ENCODE data around the gene SLCO4A1.

SLCO4A1 gene

GRCh38 chr20:62602550-62602949 lies 39.8 kb upstream of the SLCO4A1 start:
- intact Hi-C loops (cut with micrococcal nuclease), result no loop called here
- Mint-ChIP-seq H3K36me3 (ENCODE audit: low read depth) (no peaks in the 10 kb centered on the region), H3K4me3 (peak overlapping the region; percentile 72), H3K4me1 (ENCODE audit: low read depth) (peaks cover 97% of the 10 kb centered on the region), H3K27ac (peak overlapping the region; percentile 89), H3K27me3 (peaks cover 8% of the 10 kb centered on the region), H3K9me3 (no peaks in the 10 kb centered on the region)

DNA sequence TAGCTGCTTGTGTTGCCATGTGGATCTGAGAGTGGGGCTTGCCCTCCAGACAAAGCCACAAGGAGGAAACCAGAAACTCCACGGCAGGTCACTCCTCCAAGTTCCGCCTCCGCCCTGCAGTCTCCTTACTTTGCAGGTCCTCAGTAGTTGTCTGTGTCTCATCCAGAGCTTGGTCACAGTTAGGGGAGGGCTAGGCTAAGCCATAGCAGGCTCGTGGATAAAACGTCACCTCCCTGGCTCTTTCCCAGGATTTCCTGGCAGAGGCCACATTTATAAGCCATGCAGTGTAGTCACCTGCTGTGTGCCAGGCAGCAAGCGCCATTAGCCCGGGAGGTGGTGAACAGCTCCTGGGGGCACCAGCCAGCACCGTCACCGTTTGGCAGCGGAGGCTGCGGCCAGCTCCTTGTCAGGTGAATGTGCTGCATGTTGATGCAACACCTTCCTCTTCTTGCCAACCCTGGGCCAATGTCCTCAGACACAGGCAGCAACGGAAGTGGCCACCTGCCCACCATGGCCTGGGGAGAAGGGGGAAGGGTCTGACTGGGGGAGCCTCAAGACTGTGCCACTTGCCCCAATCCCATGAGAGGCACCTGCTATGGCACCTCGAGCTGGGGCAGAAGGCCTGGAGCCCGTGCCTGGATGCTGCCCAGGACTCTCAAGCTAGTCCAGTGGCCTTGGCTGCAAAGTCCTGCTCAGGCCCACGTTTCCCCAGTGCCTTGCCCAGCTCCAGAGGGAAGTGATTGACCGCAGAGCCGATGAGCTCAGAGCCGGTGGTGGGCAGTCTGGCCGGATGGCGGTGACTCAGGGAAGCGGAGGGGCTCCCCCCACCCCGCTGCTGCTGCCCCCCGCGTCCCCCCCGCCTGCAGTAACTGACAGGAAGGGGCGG lies 39.0 kb upstream of the SLCO4A1 start:
- intact Hi-C loops (cut with micrococcal nuclease), result no loop called here
- peak overlapping the region; percentile 89 for H3K27ac Mint-ChIP-seq
- peaks cover 1% of the 10 kb centered on the region for H3K27me3 Mint-ChIP-seq
- H3K4me1 Mint-ChIP-seq (ENCODE audit: low read depth), result peaks cover 95% of the 10 kb centered on the region
- peak overlapping the region; percentile 72 for H3K4me3 Mint-ChIP-seq
- no peaks in the 10 kb centered on the region for H3K9me3 Mint-ChIP-seq
- no peaks in the 10 kb centered on the region for H3K36me3 Mint-ChIP-seq (ENCODE audit: low read depth)

DNA sequence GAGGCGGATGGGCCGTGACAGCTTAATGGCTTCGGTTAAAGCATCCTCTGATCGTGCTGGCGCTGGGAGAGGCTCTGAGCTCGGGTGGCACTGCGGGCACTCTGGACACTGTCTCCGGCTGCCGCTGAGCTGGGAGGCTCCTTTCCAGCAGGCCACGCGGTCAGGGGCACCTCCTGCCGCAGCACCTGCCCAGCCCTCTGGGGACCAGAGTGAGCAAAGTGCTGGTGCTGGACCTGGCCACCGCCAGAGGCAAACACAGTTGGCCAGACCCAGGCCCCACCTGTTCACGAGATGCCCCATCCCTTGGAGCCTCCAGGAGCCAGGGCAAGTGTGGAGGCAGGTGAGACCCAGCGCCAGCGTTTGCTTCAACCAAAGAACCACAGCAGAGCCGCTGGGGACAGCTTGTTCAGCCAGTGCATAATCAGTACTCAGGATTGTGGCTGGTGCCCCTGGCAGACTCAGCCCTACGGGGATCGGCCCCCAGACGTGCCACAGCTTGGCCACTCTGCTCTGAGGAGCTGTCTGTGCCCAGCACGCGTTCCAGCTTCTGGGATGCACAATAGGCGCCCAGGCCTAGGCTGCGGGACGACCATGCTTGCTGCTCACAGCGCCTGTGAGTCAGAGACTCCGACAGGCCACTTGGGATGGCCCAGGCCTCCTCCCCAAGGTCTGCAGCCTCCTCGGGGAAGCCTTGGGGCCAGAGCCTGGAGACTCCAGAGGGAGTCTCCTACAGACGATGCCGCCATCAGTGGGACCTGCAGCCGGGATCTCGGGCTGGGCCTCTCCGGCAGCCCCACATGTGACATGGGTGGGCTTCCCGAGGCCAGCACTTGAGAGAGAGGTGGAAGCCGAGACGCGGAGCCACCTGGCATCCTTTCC lies 38.2 kb upstream of the SLCO4A1 start:
- peak overlapping the region; percentile 89 for H3K27ac Mint-ChIP-seq
- peak overlapping the region; percentile 17 for H3K4me3 Mint-ChIP-seq
- H3K36me3 Mint-ChIP-seq (ENCODE audit: low read depth), result no peaks in the 10 kb centered on the region
- no peaks in the 10 kb centered on the region for H3K27me3 Mint-ChIP-seq
- H3K9me3 Mint-ChIP-seq, result no peaks in the 10 kb centered on the region
- intact Hi-C loops (cut with micrococcal nuclease), result no loop called here
- peaks cover 88% of the 10 kb centered on the region for H3K4me1 Mint-ChIP-seq (ENCODE audit: low read depth)

DNA sequence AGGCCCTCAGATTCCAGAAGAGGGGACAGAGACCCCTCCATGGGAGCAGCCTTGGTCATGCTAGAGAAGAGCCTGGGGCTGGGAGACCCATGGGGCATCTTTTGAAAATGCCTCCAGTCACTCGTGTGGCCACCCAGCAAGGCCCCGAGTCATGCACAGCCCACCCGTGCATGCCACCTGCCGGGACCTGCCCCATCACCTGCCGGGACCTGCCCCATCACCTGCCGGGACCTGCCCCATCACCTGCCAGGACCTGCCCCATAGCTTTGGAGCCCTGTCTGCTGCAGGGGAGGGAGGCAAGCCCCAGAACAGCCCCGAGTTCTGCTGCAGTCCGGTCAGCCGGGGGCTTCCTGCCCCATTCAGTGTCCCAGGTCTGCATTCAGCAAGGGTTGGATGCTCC lies 37.5 kb upstream of the SLCO4A1 start:
- Mint-ChIP-seq H3K27me3 (no peaks in the 10 kb centered on the region), H3K9me3 (no peaks in the 10 kb centered on the region), H3K36me3 (ENCODE audit: low read depth) (no peaks in the 10 kb centered on the region), H3K27ac (no peak overlapping the region), H3K4me3 (no peak overlapping the region), H3K4me1 (ENCODE audit: low read depth) (peaks cover 88% of the 10 kb centered on the region)
- intact Hi-C loops (cut with micrococcal nuclease), result no loop called here

DNA sequence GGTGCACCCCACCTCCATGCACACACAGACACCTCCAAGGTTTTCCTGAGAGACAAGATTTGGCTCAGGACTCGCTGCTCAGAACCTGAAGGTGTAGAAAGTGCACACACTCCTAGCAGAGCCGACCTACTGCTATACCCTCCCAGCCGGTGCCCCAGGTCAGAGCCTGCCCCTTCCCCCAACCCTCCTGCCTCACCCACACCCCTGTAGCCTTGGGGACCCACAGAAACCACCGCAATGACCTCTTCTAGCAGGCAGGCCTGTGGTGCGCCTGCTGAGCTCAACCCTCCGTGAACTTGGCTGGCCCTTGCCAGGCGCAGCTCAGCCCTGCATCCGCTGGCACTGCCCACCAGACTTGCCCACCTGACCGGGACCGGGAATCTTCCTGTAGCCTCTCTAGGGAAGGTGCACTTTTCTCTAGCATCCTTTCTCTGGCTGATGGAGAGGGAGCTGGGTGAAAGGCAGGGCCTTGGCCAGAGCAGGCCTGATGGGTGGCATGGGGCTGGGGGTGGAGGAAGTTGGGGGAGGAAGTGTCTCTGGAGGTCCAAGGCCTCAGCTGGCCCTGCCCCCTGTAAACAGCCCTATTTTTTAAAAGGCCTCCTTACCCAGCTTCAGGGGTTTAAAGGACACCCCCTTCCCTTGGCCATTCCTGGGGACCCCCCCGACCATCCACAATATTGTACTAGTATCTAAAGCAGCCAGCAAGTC lies 36.9 kb upstream of the SLCO4A1 start:
- Mint-ChIP-seq H3K36me3 (ENCODE audit: low read depth) (no peaks in the 10 kb centered on the region), H3K9me3 (peaks cover 2% of the 10 kb centered on the region), H3K27me3 (peaks cover under 1% of the 10 kb centered on the region), H3K4me3 (no peak overlapping the region), H3K27ac (peak overlapping the region; percentile 73), H3K4me1 (ENCODE audit: low read depth) (peaks cover 88% of the 10 kb centered on the region)
- intact Hi-C loops (cut with micrococcal nuclease), result no loop called here

GRCh38 chr20:62606016-62606415 lies 36.3 kb upstream of the SLCO4A1 start:
- Mint-ChIP-seq H3K9me3 (peaks cover 9% of the 10 kb centered on the region), H3K27me3 (peaks cover 3% of the 10 kb centered on the region), H3K4me3 (no peak overlapping the region), H3K36me3 (ENCODE audit: low read depth) (no peaks in the 10 kb centered on the region), H3K4me1 (ENCODE audit: low read depth) (peaks cover 85% of the 10 kb centered on the region), H3K27ac (peak overlapping the region; percentile 73)
- intact Hi-C loops (cut with micrococcal nuclease), result no loop called here

DNA sequence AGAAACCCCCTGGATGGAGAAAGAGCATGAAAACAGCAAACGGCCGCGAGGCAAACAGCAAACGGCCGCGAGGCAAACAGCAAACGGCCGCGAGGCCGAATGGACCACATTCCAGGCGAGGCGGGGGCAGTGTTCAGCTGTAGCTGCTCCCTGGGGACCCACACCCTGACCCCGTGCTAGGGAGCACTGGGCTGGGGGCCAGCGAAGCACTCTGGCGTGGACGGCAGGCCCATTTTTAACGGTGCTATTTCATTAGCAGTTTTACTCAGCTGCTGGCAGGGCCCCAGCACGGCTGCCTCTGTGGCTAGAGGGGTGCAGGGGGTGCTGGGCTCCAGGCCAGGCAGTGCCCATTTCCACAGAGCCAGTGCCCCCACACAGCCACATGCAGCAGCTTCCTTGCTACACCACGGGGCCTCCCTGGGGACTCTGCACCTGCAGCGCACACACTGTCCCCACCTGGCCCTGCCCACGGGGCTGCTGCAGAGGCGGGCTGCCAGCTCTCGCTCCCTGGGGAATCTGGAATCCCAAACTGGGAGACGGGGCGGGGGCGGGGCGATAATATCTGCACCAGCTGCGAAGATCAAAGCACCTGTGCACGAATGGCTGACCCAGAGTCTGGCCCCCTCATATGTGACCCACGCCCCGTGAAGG lies 35.6 kb upstream of the SLCO4A1 start:
- peak overlapping the region; percentile 73 for H3K27ac Mint-ChIP-seq
- H3K4me3 Mint-ChIP-seq, result no peak overlapping the region
- H3K36me3 Mint-ChIP-seq (ENCODE audit: low read depth), result no peaks in the 10 kb centered on the region
- peaks cover 11% of the 10 kb centered on the region for H3K9me3 Mint-ChIP-seq
- H3K4me1 Mint-ChIP-seq (ENCODE audit: low read depth), result peaks cover 78% of the 10 kb centered on the region
- intact Hi-C loops (cut with micrococcal nuclease), result no loop called here
- peaks cover 3% of the 10 kb centered on the region for H3K27me3 Mint-ChIP-seq

DNA sequence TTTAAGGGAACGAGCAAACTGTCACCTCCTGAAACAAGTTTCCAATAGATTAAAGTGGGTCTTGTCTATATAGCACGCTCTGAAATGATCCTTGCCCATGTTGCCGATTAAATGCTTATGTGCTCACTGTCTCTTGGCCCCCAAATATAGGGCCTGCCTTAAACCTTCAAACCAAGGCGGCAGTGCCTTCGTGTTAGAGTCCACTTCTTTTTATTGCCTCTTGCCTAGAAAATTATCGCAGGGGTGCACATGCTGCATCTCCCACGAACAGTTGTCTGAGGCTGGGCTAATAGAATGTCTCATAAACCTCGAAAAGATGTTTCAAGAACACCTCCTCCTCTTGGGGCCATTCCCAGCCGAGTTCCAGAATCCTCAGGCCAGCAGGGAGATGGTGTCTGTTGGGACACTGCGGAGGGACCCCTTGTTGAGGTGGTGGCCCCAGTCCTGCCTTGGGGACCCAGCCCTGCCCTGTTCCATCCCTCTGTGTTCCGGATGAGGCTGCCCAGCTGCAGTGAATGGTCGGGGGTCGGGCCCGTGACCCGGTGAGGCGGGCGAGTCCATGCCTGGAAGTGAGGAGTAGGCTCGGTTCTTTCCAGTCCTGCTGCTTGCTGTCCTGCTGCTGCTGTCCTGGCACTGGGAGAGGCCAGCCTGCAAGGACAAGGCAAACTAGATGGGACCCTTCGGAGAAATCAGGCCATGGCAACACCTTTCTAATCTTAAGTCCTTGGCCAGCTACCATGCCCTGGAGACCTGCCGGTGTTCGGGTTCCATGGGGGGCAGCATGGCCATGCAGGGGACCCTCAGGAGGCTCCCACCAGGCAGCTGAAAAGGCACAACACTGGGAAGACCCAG lies 34.7 kb upstream of the SLCO4A1 start:
- Mint-ChIP-seq H3K9me3 (peaks cover 11% of the 10 kb centered on the region), H3K36me3 (ENCODE audit: low read depth) (no peaks in the 10 kb centered on the region), H3K4me1 (ENCODE audit: low read depth) (peaks cover 69% of the 10 kb centered on the region), H3K27me3 (peaks cover 3% of the 10 kb centered on the region), H3K4me3 (no peak overlapping the region), H3K27ac (no peak overlapping the region)
- intact Hi-C loops (cut with micrococcal nuclease), result no loop called here

DNA sequence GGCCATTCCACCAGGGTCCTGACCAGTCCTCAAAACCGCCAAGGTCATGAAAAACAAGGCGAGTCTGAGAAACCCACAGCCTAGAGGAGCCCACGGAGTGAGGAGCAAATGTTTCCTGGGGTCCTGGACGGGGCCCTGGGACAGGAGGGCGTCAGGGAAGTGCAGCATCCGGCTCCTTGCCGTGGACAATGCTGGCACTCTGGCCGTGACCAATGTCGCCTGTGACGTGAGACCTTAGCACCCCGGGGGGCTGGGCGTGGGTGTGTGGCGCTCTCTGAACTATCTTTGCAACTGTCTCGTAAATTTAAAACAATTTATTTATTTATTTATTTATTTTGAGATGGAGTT lies 34.1 kb upstream of the SLCO4A1 start:
- Mint-ChIP-seq H3K27me3 (peaks cover 3% of the 10 kb centered on the region), H3K9me3 (peaks cover 11% of the 10 kb centered on the region), H3K27ac (no peak overlapping the region), H3K36me3 (ENCODE audit: low read depth) (no peaks in the 10 kb centered on the region), H3K4me1 (ENCODE audit: low read depth) (peaks cover 63% of the 10 kb centered on the region), H3K4me3 (no peak overlapping the region)
- intact Hi-C loops (cut with micrococcal nuclease), result no loop called here

DNA sequence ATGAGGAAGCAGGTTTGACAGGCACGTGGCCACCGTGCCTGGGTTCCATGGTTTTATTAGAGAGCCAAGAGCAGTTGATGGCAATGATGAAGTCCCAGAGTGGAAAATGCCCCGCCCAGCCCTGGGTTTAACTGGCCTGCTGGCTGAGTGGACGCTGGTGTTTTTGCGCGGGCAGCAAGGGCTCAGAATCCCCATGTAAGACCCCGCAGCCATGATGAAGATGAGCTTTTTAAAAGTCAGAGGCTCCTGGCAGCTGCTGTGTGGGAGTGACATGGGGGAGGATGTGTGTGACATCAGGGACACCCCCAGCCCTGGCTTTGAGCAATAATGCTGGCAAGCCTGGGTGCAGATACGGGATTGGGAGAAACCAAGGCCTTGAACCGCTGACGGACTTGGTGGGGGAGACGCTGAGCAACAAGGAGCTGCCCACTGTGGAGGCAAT lies 33.0 kb upstream of the SLCO4A1 start:
- Mint-ChIP-seq H3K36me3 (ENCODE audit: low read depth) (no peaks in the 10 kb centered on the region), H3K4me1 (ENCODE audit: low read depth) (peaks cover 58% of the 10 kb centered on the region), H3K27ac (no peak overlapping the region), H3K9me3 (peaks cover 11% of the 10 kb centered on the region), H3K4me3 (no peak overlapping the region), H3K27me3 (peaks cover 3% of the 10 kb centered on the region)
- intact Hi-C loops (cut with micrococcal nuclease), result no loop called here

DNA sequence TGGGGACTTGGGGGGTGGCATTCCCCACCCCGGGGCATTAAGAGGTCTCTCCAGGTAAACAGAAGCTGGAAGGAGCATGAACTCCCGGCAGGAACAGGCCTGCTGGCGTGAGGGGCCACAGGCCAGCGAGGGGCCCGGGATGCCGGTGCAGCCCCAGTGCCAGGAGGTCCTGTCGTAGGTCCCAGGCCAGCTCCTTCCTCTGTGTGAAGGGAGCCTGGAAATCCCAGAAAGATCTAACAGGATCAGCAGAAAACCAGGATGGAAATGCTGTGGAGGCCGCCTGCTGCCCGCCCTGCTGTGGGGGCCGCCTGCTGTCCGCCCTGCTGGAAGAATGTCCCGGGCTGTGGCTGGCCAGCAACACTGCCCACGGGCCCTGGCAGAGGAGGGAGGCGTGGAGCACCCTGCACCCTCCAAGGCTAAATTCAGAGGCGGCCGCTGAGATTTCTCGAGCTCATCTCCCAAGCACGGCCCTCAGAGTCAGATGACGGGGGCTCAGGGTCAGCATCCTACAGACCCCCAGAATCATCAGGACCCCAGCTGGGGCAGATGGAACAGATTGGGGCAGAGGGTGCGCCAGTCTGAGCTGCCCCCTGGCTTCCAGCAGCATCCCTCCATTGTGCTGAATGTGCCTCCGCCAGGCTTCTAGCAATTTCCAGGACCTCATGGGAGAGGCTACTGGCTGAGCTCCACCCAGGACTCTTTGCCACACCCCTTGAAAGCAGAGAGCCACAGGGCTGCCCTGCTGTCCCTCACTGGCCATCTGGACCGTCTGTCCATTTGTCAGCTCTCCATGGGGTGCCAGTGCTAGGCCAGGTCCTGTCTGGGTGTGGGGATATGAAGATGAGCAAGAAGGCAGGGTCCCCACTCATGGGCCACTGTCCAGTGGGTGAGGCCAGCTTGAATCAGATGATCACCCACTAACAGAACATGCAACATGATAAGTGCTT lies 32.2 kb upstream of the SLCO4A1 start:
- intact Hi-C loops (cut with micrococcal nuclease), result no loop called here
- Mint-ChIP-seq H3K9me3 (peaks cover 11% of the 10 kb centered on the region), H3K4me1 (ENCODE audit: low read depth) (peaks cover 55% of the 10 kb centered on the region), H3K27ac (no peak overlapping the region), H3K36me3 (ENCODE audit: low read depth) (no peaks in the 10 kb centered on the region), H3K27me3 (peaks cover 3% of the 10 kb centered on the region), H3K4me3 (no peak overlapping the region)

DNA sequence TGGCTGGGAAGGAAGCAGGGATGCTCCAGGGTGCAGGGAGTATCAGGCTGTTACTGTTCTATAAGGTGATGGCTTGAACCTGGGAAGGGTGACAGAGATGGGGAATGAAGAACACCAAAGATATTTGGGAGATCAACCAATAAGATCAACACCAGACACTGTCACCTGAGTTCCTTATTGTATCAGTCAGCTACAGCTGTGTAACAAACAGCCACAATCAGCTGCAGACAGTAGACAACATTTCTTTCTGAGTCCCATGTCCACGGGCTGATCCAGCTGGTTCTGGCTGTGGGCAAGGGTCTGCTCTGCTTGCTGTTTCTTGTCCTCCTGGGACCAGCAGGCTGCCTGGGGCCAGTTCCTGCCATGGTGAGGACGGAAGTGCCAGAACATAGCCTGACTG lies 31.3 kb upstream of the SLCO4A1 start:
- intact Hi-C loops (cut with micrococcal nuclease), result no loop called here
- H3K4me3 Mint-ChIP-seq, result no peak overlapping the region

More for the DNA sequence above, 31.3 kb upstream of the SLCO4A1 start:
- Mint-ChIP-seq H3K9me3 (peaks cover 11% of the 10 kb centered on the region), H3K27me3 (peaks cover 3% of the 10 kb centered on the region), H3K4me1 (ENCODE audit: low read depth) (peaks cover 45% of the 10 kb centered on the region), H3K36me3 (ENCODE audit: low read depth) (no peaks in the 10 kb centered on the region), H3K27ac (no peak overlapping the region)
